Endodermal cell (in vitro differentiated cells): ENCODE measurements around the gene AGR2. TPM values are rescaled to one million over a fixed set of nuclear protein-coding genes. Genes with fewer than 3 reads are reported as not detected.
A peak's percentile ranks its signal among the peaks of the same experiment; 100 is the strongest.

Source experiments
- DNase-seq: peaks from one replicate; pipeline ENCODE4 v3.0.0-alpha.2; 2017
- H3K27ac ChIP-seq: 2 replicates; pipeline ENCODE4 v1.5.1; 2013; ENCODE audit warnings: mild to moderate bottlenecking, low read depth, low read length, moderate library complexity
- H3K27me3 ChIP-seq: 2 replicates; pipeline ENCODE4 v1.6.1; 2013; ENCODE audit warnings: mild to moderate bottlenecking, low read length, moderate library complexity; ENCODE audit not compliant: insufficient read depth, control insufficient read depth, poor library complexity, severe bottlenecking
- H3K36me3 ChIP-seq: 2 replicates; pipeline ENCODE4 v1.7.0; 2013; ENCODE audit warnings: mild to moderate bottlenecking, low read length, moderate library complexity; ENCODE audit not compliant: control insufficient read depth, insufficient read depth
- H3K4me1 ChIP-seq: one replicate; pipeline ENCODE4 v1.7.0; 2013; ENCODE audit warnings: low read length; ENCODE audit not compliant: control insufficient read depth, insufficient read depth
- H3K4me3 ChIP-seq: 2 replicates; pipeline ENCODE4 v1.5.1; 2013; ENCODE audit warnings: mild to moderate bottlenecking, low read length, moderate library complexity
- H3K9ac ChIP-seq: 2 replicates; pipeline ENCODE4 v1.6.1; 2013; ENCODE audit warnings: mild to moderate bottlenecking, low read length, moderate library complexity; ENCODE audit not compliant: poor library complexity, severe bottlenecking; ENCODE audit errors: extremely low read depth
- H3K9me3 ChIP-seq: 2 replicates; pipeline ENCODE4 v1.6.1; 2013; ENCODE audit warnings: mild to moderate bottlenecking, low read length, moderate library complexity; ENCODE audit not compliant: control insufficient read depth
- H3K27ac Mint-ChIP-seq: 2 replicates; pipeline ENCODE4 v1.8.0; 2020; ENCODE audit warnings: mixed read lengths
- H3K27me3 Mint-ChIP-seq: 2 replicates; pipeline ENCODE4 v1.8.0; 2021; ENCODE audit warnings: mild to moderate bottlenecking, mixed read lengths; ENCODE audit not compliant: insufficient read depth
- H3K36me3 Mint-ChIP-seq: 2 replicates; pipeline ENCODE4 v1.8.0; 2020; ENCODE audit warnings: low read depth, mixed read lengths
- H3K4me1 Mint-ChIP-seq: 2 replicates; pipeline ENCODE4 v1.8.0; 2020; ENCODE audit warnings: mixed read lengths
- H3K4me3 Mint-ChIP-seq: 2 replicates; pipeline ENCODE4 v1.8.0; 2020; ENCODE audit warnings: mild to moderate bottlenecking, moderate library complexity, mixed read lengths
- H3K9me3 Mint-ChIP-seq: 2 replicates; pipeline ENCODE4 v1.8.0; 2020; ENCODE audit warnings: mild to moderate bottlenecking, mixed read lengths
- CTCF ChIP-seq: fragments of 200-600 bp; sonication (generic); conservative IDR thresholded peaks from 2 replicates; pipeline ENCODE4 v1.5.0; 2021; ENCODE audit warnings: antibody characterized with exemption, mild to moderate bottlenecking
- WGBS, 2 experiments: methylation state at CpG; one replicate each; pipeline versions ENCODE4 v1.1.5 to v1.1.7; 2013; ENCODE audit warnings: missing lambda C conversion rate in 2 of 2, mixed read lengths in 1 of 2; ENCODE audit not compliant: insufficient coverage in 1 of 2, insufficient read length in 1 of 2; 5-methylcytosine and 5-hydroxymethylcytosine counted together
- total RNA-seq, 2 donors: library from RNA; stranded (reverse); fragmentation: NEBNext Ultra II Directional in 1 of 2; extraction: Animal tissue kit (Norgen Biotek cat#: 25700) in 1 of 2; gene quantifications; 2 replicates in 1 of 2; 3 replicates in 1 of 2; pipeline ENCODE4 v1.2.1, GENCODE V29; 2021

The AGR2 gene
- total RNA-seq, 2 donors from 2014 or later, result not detected

DNA sequence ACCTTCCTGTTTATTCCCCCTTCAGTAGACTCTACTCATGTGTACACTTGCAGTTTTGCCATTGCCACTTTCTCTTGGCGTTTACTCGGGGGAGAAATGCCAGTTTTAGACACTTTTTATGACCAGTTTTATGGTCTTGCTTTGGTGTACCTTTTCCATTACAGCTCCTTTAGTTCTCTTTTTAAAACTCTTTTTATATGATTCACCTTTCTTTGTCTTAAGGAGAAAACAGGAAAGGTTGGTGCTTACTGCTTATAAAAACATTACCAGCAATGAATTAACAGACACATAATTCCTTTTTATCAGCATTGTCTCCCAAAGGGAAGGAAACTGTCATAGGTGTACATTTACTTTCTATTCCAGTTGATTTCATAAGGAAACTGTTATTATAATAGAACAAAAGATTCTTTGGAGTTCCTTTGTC is 39.4 kb downstream of the AGR2 start:
- Mint-ChIP-seq H3K36me3 (peaks cover 5% of the 10 kb centered on the region), H3K4me1 (peaks cover 24% of the 10 kb centered on the region), H3K27ac (no peak overlapping the region), H3K9me3 (peaks cover 5% of the 10 kb centered on the region), H3K4me3 (no peak overlapping the region), H3K27me3 (no peaks in the 10 kb centered on the region)
- H3K36me3 ChIP-seq, result peaks cover 8% of the 10 kb centered on the region
- H3K4me1 ChIP-seq, result peaks cover 5% of the 10 kb centered on the region
- TF ChIP-seq CTCF, result no peak
- H3K9ac ChIP-seq, result no peak overlapping the region
- no peak overlapping the region for H3K4me3 ChIP-seq
- peaks cover 23% of the 10 kb centered on the region for H3K9me3 ChIP-seq
- WGBS, 2 experiments, result 92 to 100% methylated on average over 2 of the region's 2 CpGs
- no peak for DNase-seq
- no peaks in the 10 kb centered on the region for H3K27me3 ChIP-seq
- H3K27ac ChIP-seq, result no peak overlapping the region

- DNase-seq, result no peak
These were observed 39.9 kb downstream of the AGR2 start for GRCh38 chr7:16764942-16765341.

GRCh38 chr7:16762177-16762576 is 42.6 kb downstream of the AGR2 start:
- Mint-ChIP-seq H3K27ac (peak overlapping the region; percentile 89), H3K36me3 (peaks cover 5% of the 10 kb centered on the region), H3K4me1 (peaks cover 22% of the 10 kb centered on the region), H3K9me3 (peaks cover 3% of the 10 kb centered on the region), H3K27me3 (no peaks in the 10 kb centered on the region), H3K4me3 (no peak overlapping the region)
- 71 to 89% methylated on average over 4 of the region's 4 CpGs for WGBS, 2 experiments
- TF ChIP-seq CTCF, result no peak
- Histone ChIP-seq H3K4me1 (peaks cover 5% of the 10 kb centered on the region), H3K36me3 (peaks cover 8% of the 10 kb centered on the region), H3K4me3 (peak overlapping the region; percentile 44), H3K27ac (no peak overlapping the region), H3K27me3 (no peaks in the 10 kb centered on the region), H3K9ac (peak overlapping the region; percentile 27), H3K9me3 (peaks cover 18% of the 10 kb centered on the region)
- peak; percentile 73 for DNase-seq

More at GRCh38 chr7:16764942-16765341, 39.9 kb downstream of the AGR2 start:
- Mint-ChIP-seq H3K36me3 (peaks cover 5% of the 10 kb centered on the region), H3K27ac (no peak overlapping the region), H3K4me1 (peaks cover 22% of the 10 kb centered on the region), H3K27me3 (no peaks in the 10 kb centered on the region), H3K4me3 (no peak overlapping the region), H3K9me3 (peaks cover 5% of the 10 kb centered on the region)
- H3K4me3 ChIP-seq, result no peak overlapping the region
- 91 to 93% methylated on average over 3 of the region's 3 CpGs for WGBS, 2 experiments
- no peak overlapping the region for H3K27ac ChIP-seq
- H3K27me3 ChIP-seq, result no peaks in the 10 kb centered on the region
- H3K9ac ChIP-seq, result no peak overlapping the region
- no peak for TF ChIP-seq CTCF
- peaks cover 23% of the 10 kb centered on the region for H3K9me3 ChIP-seq
- H3K4me1 ChIP-seq, result peaks cover 5% of the 10 kb centered on the region
- H3K36me3 ChIP-seq, result peaks cover 8% of the 10 kb centered on the region
